ENCODE data around the gene TFPI.

GRCh38 chr2:187422282-187422681, 132.0 kb downstream of the TFPI start:
- TF ChIP-seq CTCF (IDR thresholded peaks at IDR 0.05 in 2 of 3, conservative IDR thresholded peaks at IDR 0.05 in 1 of 3; ENCODE audit: borderline replicate concordance in 1 of 3, insufficient read depth in 1 of 3, low read depth in 2 of 3, low read length in 2 of 3): no peak
- TF ChIP-seq, protein P1, sequence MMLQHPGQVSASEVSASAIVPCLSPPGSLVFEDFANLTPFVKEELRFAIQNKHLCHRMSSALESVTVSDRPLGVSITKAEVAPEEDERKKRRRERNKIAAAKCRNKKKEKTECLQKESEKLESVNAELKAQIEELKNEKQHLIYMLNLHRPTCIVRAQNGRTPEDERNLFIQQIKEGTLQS (IDR thresholded peaks at IDR 0.05): no peak
- TF ChIP-seq RAD21 (IDR thresholded peaks at IDR 0.05; ENCODE audit: low read depth): no peak
- TF ChIP-seq, protein P2, sequence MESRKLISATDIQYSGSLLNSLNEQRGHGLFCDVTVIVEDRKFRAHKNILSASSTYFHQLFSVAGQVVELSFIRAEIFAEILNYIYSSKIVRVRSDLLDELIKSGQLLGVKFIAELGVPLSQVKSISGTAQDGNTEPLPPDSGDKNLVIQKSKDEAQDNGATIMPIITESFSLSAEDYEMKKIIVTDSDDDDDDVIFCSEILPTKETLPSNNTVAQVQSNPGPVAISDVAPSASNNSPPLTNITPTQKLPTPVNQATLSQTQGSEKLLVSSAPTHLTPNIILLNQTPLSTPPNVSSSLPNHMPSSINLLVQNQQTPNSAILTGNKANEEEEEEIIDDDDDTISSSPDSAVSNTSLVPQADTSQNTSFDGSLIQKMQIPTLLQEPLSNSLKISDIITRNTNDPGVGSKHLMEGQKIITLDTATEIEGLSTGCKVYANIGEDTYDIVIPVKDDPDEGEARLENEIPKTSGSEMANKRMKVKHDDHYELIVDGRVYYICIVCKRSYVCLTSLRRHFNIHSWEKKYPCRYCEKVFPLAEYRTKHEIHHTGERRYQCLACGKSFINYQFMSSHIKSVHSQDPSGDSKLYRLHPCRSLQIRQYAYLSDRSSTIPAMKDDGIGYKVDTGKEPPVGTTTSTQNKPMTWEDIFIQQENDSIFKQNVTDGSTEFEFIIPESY (IDR thresholded peaks at IDR 0.05; ENCODE audit: extremely low read depth, insufficient replicate concordance, low read length): no peak
- TF ChIP-seq EZH2 (IDR thresholded peaks at IDR 0.05): no peak
- TF ChIP-seq JUND (IDR thresholded peaks at IDR 0.05): no peak

Data from HCT116 (cell line).